Measurements from ENCODE around the gene GPATCH2L.

DNA sequence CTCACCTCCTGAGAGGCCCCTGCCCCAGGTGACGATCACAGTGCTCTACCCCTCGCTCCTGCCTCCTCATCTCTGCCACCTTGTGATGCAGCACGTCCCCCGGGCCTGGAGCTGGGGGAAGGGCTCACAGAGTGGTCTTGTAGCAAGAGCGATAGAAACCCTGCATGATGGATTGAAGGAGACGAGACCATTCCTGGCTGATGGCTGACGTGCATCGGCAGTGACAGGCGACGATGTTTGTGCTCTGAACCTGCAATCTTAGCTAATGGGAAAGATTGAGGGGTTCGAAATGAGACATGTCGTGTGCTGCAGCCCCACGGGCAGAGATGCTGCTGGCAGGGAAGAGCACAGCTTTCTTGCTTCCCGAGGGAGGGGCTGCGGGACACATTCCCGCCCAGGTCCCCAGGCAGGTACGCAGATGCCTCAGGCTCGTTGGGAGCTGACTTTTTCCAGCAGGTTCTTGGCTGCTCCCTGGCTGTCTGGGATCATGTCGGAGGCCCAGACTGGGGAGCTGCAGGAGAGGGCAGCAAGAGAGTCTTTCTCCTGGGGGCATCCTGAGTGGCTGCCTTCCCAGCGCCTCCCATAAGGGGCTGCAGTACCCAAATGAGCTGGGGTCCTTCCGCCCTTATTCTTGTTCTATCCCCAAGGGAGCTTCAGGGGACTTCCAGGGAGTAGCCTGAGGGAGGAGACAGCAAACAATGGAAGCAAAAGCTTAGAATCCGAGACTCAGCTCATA is 38.7 kb upstream of the GPATCH2L start:
- TF ChIP-seq, protein P1, sequence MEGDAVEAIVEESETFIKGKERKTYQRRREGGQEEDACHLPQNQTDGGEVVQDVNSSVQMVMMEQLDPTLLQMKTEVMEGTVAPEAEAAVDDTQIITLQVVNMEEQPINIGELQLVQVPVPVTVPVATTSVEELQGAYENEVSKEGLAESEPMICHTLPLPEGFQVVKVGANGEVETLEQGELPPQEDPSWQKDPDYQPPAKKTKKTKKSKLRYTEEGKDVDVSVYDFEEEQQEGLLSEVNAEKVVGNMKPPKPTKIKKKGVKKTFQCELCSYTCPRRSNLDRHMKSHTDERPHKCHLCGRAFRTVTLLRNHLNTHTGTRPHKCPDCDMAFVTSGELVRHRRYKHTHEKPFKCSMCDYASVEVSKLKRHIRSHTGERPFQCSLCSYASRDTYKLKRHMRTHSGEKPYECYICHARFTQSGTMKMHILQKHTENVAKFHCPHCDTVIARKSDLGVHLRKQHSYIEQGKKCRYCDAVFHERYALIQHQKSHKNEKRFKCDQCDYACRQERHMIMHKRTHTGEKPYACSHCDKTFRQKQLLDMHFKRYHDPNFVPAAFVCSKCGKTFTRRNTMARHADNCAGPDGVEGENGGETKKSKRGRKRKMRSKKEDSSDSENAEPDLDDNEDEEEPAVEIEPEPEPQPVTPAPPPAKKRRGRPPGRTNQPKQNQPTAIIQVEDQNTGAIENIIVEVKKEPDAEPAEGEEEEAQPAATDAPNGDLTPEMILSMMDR (IDR thresholded peaks at IDR 0.05), result no peak
- no peak for TF ChIP-seq POLR2A (IDR thresholded peaks at IDR 0.05)

Data from thyroid gland (tissue), 4 donors.